HCT116 (cell line): ENCODE results near the gene KMT2D. TPM values are rescaled to one million over a fixed set of nuclear protein-coding genes. Genes with fewer than 3 reads are reported as not detected.

Experiments used
- ATAC-seq: fragments of 200-7000 bp; cut with Tn5 transposase; 2 replicates; pipeline ENCODE4 v1.9.1; 2020; ENCODE audit warnings: mild to moderate bottlenecking, moderate library complexity
- BruUV-seq: library from RNA; stranded (reverse); fragments of 400-500 nt; replicated peaks from 2 replicates; lab custom pipeline; 2021; lab: Mats Ljungman, UMichigan
- CTCF ChIA-PET: fragments of 300-600 bp; sonication (Branson Sonifier 250); formaldehyde crosslinking; loops from one replicate; lab custom pipeline; 2021; ENCODE audit warnings: antibody characterized with exemption; lab: Charles Lee
- POLR2A ChIA-PET: fragments of 300-600, 350-600 bp; sonication (Branson Sonifier 250); formaldehyde crosslinking; loops from one replicate; lab custom pipeline; 2021; ENCODE audit warnings: antibody characterized with exemption; lab: Charles Lee
- RAD21 ChIA-PET, 2 experiments: fragments of 300-600 bp; sonication (Branson Sonifier 250); formaldehyde crosslinking; loops; one replicate each; lab custom pipeline; 2023; ENCODE audit warnings: low total read pairs in 2 of 2; ENCODE audit not compliant: uncharacterized antibody in 2 of 2, unreplicated experiment in 2 of 2, low non-redundant PET in 1 of 2; lab: Charles Lee
- DNase-seq: peaks from one replicate; pipeline ENCODE4 v3.0.0-alpha.2; 2010; ENCODE audit warnings: low read depth, low spot score
- H2AFZ ChIP-seq: fragments of 200-600 bp; shearing (Covaris generic), sonication (generic); 2 replicates; pipeline ENCODE4 v1.6.1; 2017; ENCODE audit warnings: low read depth, mixed run types, mixed read lengths, antibody characterized with exemption, low read length; ENCODE audit not compliant: poor library complexity, severe bottlenecking
- H3K27ac ChIP-seq: 2 replicates; pipeline ENCODE4 v1.5.1; 2012; ENCODE audit warnings: low read depth, low read length
- H3K27me3 ChIP-seq: fragments of 200-600 bp; sonication (generic); 2 replicates; pipeline ENCODE4 v1.6.1; 2016; ENCODE audit warnings: mixed run types, low read length, mixed read lengths; ENCODE audit not compliant: insufficient read depth
- H3K36me3 ChIP-seq, 2 experiments: fragments of 200-500 bp in 1 of 2; fragments of 200-600 bp in 1 of 2; sonication (Bioruptor generic) in 1 of 2; sonication (generic) in 1 of 2; 2 replicates each; pipeline versions ENCODE4 v1.5.1 to v1.6.1; 2014 to 2016; ENCODE audit warnings: low read length in 2 of 2, inconsistent platforms in 1 of 2, mixed read lengths in 1 of 2, mixed run types in 1 of 2; ENCODE audit not compliant: insufficient read depth in 2 of 2, control insufficient read depth in 1 of 2
- H3K4me1 ChIP-seq, 2 experiments: fragments of 200-600 bp in 1 of 2; sonication (generic) in 1 of 2; 2 replicates each; pipeline versions ENCODE4 v1.5.1 to v1.6.1; 2012 to 2017; ENCODE audit warnings: low read length in 2 of 2, inconsistent platforms in 1 of 2, mild to moderate bottlenecking in 1 of 2, mixed read lengths in 1 of 2, mixed run types in 1 of 2, moderate library complexity in 1 of 2; ENCODE audit not compliant: insufficient read depth in 2 of 2, control insufficient read depth in 1 of 2
- H3K4me2 ChIP-seq: fragments of 200-600 bp; sonication (generic); 2 replicates; pipeline ENCODE4 v1.6.1; 2017; ENCODE audit warnings: mixed run types, low read length, mixed read lengths
- H3K4me3 ChIP-seq, 2 experiments: fragments of 200-600 bp in 1 of 2; sonication (generic) in 1 of 2; replicated peaks in 1 of 2; 2 replicates each; pipeline ENCODE4 v1.5.1; 2011 to 2016; ENCODE audit warnings: low read length in 2 of 2, control low read depth in 1 of 2, low read depth in 1 of 2, mild to moderate bottlenecking in 1 of 2, mixed read lengths in 1 of 2, mixed run types in 1 of 2
- H3K79me2 ChIP-seq: fragments of 200-600 bp; sonication (generic); 2 replicates; pipeline ENCODE4 v1.6.1; 2017; ENCODE audit warnings: mild to moderate bottlenecking, mixed run types, low read length, moderate library complexity, mixed read lengths; ENCODE audit not compliant: insufficient read depth
- H3K9ac ChIP-seq: fragments of 200-600 bp; sonication (generic); 2 replicates; pipeline ENCODE4 v1.6.1; 2016; ENCODE audit warnings: low read length, mixed read lengths
- H3K9me2 ChIP-seq: fragments of 200-600 bp; sonication (generic), shearing (Covaris generic); 2 replicates; pipeline ENCODE4 v1.6.1; 2017; ENCODE audit warnings: mixed run types, mild to moderate bottlenecking, moderate library complexity; ENCODE audit not compliant: insufficient read depth
- H3K9me3 ChIP-seq, 2 experiments: fragments of 200-500 bp in 1 of 2; fragments of 200-600 bp in 1 of 2; sonication (Bioruptor generic) in 1 of 2; sonication (generic) in 1 of 2; 2 replicates each; pipeline ENCODE4 v1.6.1; 2014 to 2017; ENCODE audit warnings: low read length in 2 of 2, mixed read lengths in 2 of 2, inconsistent platforms in 1 of 2, low read depth in 1 of 2, mild to moderate bottlenecking in 1 of 2, mixed run types in 1 of 2, moderate library complexity in 1 of 2; ENCODE audit not compliant: control insufficient read depth in 1 of 2, insufficient read depth in 1 of 2
- H4K20me1 ChIP-seq: fragments of 200-600 bp; sonication (generic), shearing (Covaris generic); 2 replicates; pipeline ENCODE4 v1.6.1; 2017; ENCODE audit warnings: mixed run types, mild to moderate bottlenecking, moderate library complexity; ENCODE audit not compliant: insufficient read depth
- CBX3 ChIP-seq: IDR thresholded peaks from 2 replicates; pipeline ENCODE4 v1.6.1; 2012; ENCODE audit warnings: low read depth
- CEBPB ChIP-seq: IDR thresholded peaks from 2 replicates; pipeline ENCODE4 v1.6.1; 2012; ENCODE audit warnings: low read depth
- EGR1 ChIP-seq: IDR thresholded peaks from 2 replicates; pipeline ENCODE4 v1.6.1; 2012; ENCODE audit warnings: low read depth
- ELF1 ChIP-seq: IDR thresholded peaks from 2 replicates; pipeline ENCODE4 v1.6.1; 2012; ENCODE audit warnings: low read depth, borderline replicate concordance
- EZH2phosphoT487 ChIP-seq: fragments of 200-600 bp; IDR thresholded peaks from 2 replicates; pipeline ENCODE4 v1.6.1; 2018; ENCODE audit warnings: antibody characterized with exemption, borderline replicate concordance
- FOSL1 ChIP-seq: IDR thresholded peaks from 2 replicates; pipeline ENCODE4 v1.6.1; 2012; ENCODE audit warnings: low read depth
- JUND ChIP-seq: IDR thresholded peaks from 2 replicates; pipeline ENCODE4 v1.6.1; 2012
- POLR2A ChIP-seq: IDR thresholded peaks from 2 replicates; pipeline ENCODE4 v1.7.0; 2011; ENCODE audit warnings: borderline replicate concordance; ENCODE audit not compliant: insufficient read depth, insufficient read length; ENCODE audit errors: extremely low read depth
- POLR2AphosphoS5 ChIP-seq: IDR thresholded peaks from 2 replicates; pipeline ENCODE4 v1.6.1; 2011; ENCODE audit warnings: mild to moderate bottlenecking, low read depth, low read length, moderate library complexity
- RAD21 ChIP-seq: IDR thresholded peaks from 2 replicates; pipeline ENCODE4 v1.6.1; 2012; ENCODE audit warnings: low read depth, mild to moderate bottlenecking
- SIN3A ChIP-seq: IDR thresholded peaks from 2 replicates; pipeline ENCODE4 v1.6.1; 2012; ENCODE audit warnings: low read depth
- SP1 ChIP-seq: IDR thresholded peaks from 2 replicates; pipeline ENCODE4 v1.6.1; 2012; ENCODE audit warnings: low read depth
- SRF ChIP-seq: IDR thresholded peaks from 2 replicates; pipeline ENCODE4 v1.6.1; 2012; ENCODE audit warnings: low read depth
- YY1 ChIP-seq: IDR thresholded peaks from 2 replicates; pipeline ENCODE4 v1.6.1; 2011; ENCODE audit warnings: low read length, low read depth, moderate library complexity, mild to moderate bottlenecking; ENCODE audit not compliant: insufficient replicate concordance; ENCODE audit errors: extremely low read depth
- ZFX ChIP-seq: fragments of 450-650 bp; IDR thresholded peaks from 2 replicates; pipeline ENCODE4 v1.6.1; 2017
- ZNF274 ChIP-seq: fragments of 200-500 bp; sonication (Bioruptor generic); IDR thresholded peaks from 2 replicates; pipeline ENCODE4 v1.6.1; 2014; ENCODE audit warnings: mild to moderate bottlenecking, low read depth, low read length, inconsistent platforms
- intact Hi-C: fragments of 100-400 bp; cut with micrococcal nuclease; formaldehyde crosslinking; loops from 2 replicates; pipeline ENCODE4 v1.10.0; 2022
- total RNA-seq: library from RNA; stranded (reverse); gene quantifications from one replicate; pipeline ENCODE4 v1.2.1, GENCODE V29; 2021; ENCODE audit not compliant: unreplicated experiment
- TF ChIP-seq, protein P1 (sequence below): IDR thresholded peaks from 2 replicates; pipeline ENCODE4 v1.6.1; 2012; ENCODE audit warnings: low read depth
- TF ChIP-seq, protein P2 (sequence below), 3 experiments: fragments of 200-600 bp in 1 of 3; sonication (generic) in 1 of 3; IDR thresholded peaks in 2 of 3; conservative IDR thresholded peaks in 1 of 3; 2 replicates each; pipeline ENCODE4 v1.5.1; 2012 to 2017; ENCODE audit warnings: low read depth in 2 of 3, low read length in 2 of 3, antibody characterized with exemption in 1 of 3, borderline replicate concordance in 1 of 3, control low read depth in 1 of 3, mild to moderate bottlenecking in 1 of 3, mixed read lengths in 1 of 3, mixed run types in 1 of 3, moderate library complexity in 1 of 3; ENCODE audit not compliant: insufficient read depth in 1 of 3
- TF ChIP-seq, protein P3 (sequence below): IDR thresholded peaks from 2 replicates; pipeline ENCODE4 v1.6.1; 2011; ENCODE audit warnings: mild to moderate bottlenecking, low read length, moderate library complexity; ENCODE audit not compliant: insufficient replicate concordance; ENCODE audit errors: extremely low read depth

KMT2D gene
- total RNA-seq, 1 experiment from 2014 or later = 71.3 TPM

DNA sequence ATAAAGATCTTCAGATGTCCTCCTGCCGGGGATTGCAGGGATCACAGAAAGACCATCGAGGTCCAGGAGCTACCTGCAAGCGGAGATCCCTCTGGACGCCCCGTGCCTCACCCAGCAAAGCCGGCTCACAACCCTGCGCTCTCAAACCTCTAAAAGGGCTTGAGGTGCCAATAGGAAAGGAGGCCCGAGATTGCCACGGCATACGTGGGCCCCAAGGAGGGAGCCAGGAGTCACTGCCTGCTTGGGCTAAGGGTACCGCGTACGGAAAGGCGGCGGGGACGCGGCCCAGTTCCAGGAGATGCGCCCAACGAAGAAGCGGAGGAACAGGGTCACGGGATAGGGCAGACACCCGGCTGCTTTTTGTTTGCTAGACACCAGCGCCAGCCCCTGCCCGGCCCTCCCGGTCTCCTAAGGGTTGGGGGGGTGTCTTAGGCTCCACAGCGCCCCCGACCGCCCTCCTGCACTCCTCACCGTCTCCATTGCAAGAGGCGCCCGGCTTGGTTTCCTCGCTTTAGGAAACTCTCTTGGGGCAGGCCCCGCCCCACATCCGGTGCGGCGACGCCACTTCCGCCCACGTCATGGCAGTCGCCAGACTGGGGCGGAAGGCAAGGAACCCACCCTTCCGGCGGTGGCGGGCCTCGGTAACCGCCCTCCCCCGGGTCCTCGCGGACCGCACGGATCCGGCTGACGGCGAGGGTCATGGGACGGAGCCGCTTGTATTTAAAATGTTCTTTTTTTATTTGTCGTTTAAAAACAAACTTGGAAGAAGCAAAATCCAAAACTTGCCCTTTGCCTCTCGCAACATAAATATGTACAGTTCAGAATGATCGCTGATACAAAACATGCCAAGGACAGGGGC lies 42.1 kb downstream of the KMT2D start, which contains the start of gene PRKAG1:
TSS of gene PRKAG1 (minus strand) at position 516 of the 859 bp plus-strand sequence. CDS start at position 480, 36 bp downstream.
- Histone ChIP-seq H3K79me2 (peaks cover 11% of the 10 kb centered on the region; the same call in 1 of the 2 replicates), H3K4me3 (peak within 1 kb of the TSS; percentile 88 to 93), H3K27me3 (no peaks in the 10 kb centered on the region), H2AFZ (no peak within 1 kb of the TSS), H3K36me3 (peaks cover 11 to 13% of the 10 kb centered on the region in 2 experiments; a peak in 3 of 4 replicates), H3K27ac (peak within 1 kb of the TSS; percentile 89), H3K9me2 (no peaks in the 10 kb centered on the region), H3K4me1 (peaks cover 8 to 20% of the 10 kb centered on the region in 2 experiments), H3K4me2 (peak within 1 kb of the TSS; percentile 96), H3K9ac (peak within 1 kb of the TSS; percentile 89), H4K20me1 (no peaks in the 10 kb centered on the region), H3K9me3 (no peaks in the 10 kb centered on the region)
- POLR2A ChIA-PET = interaction anchor here (0.9 to 1.5 kb wide), 6 partner anchors 12 to 112 kb away, joined by 3 to 7 read pairs (median 3); partner anchors contain the start of genes DDN and TUBA1B
- TSS peak; percentile 69 for BruUV-seq
- CTCF ChIA-PET = interaction anchor here (1.0 to 2.7 kb wide), 6 partner anchors 19 to 166 kb away, joined by 4 to 16 read pairs (median 8); partner anchors contain the start of genes DDN and DDX23
- ATAC-seq = peak; percentile 85
- RAD21 ChIA-PET = no interaction called here
- intact Hi-C loops = no loop called here
- peak; percentile 93 for DNase-seq
- TF ChIP-seq, protein P1, sequence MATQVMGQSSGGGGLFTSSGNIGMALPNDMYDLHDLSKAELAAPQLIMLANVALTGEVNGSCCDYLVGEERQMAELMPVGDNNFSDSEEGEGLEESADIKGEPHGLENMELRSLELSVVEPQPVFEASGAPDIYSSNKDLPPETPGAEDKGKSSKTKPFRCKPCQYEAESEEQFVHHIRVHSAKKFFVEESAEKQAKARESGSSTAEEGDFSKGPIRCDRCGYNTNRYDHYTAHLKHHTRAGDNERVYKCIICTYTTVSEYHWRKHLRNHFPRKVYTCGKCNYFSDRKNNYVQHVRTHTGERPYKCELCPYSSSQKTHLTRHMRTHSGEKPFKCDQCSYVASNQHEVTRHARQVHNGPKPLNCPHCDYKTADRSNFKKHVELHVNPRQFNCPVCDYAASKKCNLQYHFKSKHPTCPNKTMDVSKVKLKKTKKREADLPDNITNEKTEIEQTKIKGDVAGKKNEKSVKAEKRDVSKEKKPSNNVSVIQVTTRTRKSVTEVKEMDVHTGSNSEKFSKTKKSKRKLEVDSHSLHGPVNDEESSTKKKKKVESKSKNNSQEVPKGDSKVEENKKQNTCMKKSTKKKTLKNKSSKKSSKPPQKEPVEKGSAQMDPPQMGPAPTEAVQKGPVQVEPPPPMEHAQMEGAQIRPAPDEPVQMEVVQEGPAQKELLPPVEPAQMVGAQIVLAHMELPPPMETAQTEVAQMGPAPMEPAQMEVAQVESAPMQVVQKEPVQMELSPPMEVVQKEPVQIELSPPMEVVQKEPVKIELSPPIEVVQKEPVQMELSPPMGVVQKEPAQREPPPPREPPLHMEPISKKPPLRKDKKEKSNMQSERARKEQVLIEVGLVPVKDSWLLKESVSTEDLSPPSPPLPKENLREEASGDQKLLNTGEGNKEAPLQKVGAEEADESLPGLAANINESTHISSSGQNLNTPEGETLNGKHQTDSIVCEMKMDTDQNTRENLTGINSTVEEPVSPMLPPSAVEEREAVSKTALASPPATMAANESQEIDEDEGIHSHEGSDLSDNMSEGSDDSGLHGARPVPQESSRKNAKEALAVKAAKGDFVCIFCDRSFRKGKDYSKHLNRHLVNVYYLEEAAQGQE = no peak
- TF ChIP-seq SIN3A = peak; percentile 70; the same call in 1 of the 2 replicates
- peak; percentile 85 for TF ChIP-seq POLR2A
- peak; percentile 76 for TF ChIP-seq SRF
- TF ChIP-seq FOSL1 = no peak; the same call in 1 of the 2 replicates
- TF ChIP-seq CEBPB = no peak; the same call in 1 of the 2 replicates
- TF ChIP-seq ZFX = peak; percentile 77
- TF ChIP-seq EZH2phosphoT487 = no peak
- TF ChIP-seq ZNF274 = no peak
- no peak for TF ChIP-seq CBX3
- TF ChIP-seq ELF1 = peak; percentile 58; the same call in 1 of the 2 replicates
- TF ChIP-seq JUND = peak; percentile 56
- peak; percentile 64 for TF ChIP-seq EGR1
- peak; percentile 98 for TF ChIP-seq POLR2AphosphoS5
- no peak for TF ChIP-seq RAD21
- peak; percentile 74 for TF ChIP-seq SP1
- peak; percentile 91 for TF ChIP-seq YY1
- TF ChIP-seq, protein P2, sequence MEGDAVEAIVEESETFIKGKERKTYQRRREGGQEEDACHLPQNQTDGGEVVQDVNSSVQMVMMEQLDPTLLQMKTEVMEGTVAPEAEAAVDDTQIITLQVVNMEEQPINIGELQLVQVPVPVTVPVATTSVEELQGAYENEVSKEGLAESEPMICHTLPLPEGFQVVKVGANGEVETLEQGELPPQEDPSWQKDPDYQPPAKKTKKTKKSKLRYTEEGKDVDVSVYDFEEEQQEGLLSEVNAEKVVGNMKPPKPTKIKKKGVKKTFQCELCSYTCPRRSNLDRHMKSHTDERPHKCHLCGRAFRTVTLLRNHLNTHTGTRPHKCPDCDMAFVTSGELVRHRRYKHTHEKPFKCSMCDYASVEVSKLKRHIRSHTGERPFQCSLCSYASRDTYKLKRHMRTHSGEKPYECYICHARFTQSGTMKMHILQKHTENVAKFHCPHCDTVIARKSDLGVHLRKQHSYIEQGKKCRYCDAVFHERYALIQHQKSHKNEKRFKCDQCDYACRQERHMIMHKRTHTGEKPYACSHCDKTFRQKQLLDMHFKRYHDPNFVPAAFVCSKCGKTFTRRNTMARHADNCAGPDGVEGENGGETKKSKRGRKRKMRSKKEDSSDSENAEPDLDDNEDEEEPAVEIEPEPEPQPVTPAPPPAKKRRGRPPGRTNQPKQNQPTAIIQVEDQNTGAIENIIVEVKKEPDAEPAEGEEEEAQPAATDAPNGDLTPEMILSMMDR (IDR thresholded peaks at IDR 0.05 in 2 of 3, conservative IDR thresholded peaks at IDR 0.05 in 1 of 3; ENCODE audit: borderline replicate concordance in 1 of 3, insufficient read depth in 1 of 3, low read depth in 2 of 3, low read length in 2 of 3) = peak; percentile 35 to 45 (median 42); a peak in 5 of 6 replicates
- TF ChIP-seq, protein P3, sequence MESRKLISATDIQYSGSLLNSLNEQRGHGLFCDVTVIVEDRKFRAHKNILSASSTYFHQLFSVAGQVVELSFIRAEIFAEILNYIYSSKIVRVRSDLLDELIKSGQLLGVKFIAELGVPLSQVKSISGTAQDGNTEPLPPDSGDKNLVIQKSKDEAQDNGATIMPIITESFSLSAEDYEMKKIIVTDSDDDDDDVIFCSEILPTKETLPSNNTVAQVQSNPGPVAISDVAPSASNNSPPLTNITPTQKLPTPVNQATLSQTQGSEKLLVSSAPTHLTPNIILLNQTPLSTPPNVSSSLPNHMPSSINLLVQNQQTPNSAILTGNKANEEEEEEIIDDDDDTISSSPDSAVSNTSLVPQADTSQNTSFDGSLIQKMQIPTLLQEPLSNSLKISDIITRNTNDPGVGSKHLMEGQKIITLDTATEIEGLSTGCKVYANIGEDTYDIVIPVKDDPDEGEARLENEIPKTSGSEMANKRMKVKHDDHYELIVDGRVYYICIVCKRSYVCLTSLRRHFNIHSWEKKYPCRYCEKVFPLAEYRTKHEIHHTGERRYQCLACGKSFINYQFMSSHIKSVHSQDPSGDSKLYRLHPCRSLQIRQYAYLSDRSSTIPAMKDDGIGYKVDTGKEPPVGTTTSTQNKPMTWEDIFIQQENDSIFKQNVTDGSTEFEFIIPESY = peak; percentile 71
